GM18907 (cell line): ENCODE measurements around the gene SULT1C3.
"Not testable (repeated sequence)": the region's sequence is repeated elsewhere in the genome, so short reads cannot be mapped to it uniquely, and the experiment has no call there.

ENCODE experiments used
- ATAC-seq: cut with Tn5 transposase; IDR thresholded peaks from one replicate; pipeline ENCODE4 v1.9.1; 2021; ENCODE audit warnings: mild to moderate bottlenecking, moderate library complexity; ENCODE audit not compliant: unreplicated experiment

SULT1C3 gene

GRCh38 chr2:108243566-108243965, 3.8 kb downstream of the SULT1C3 start:
- no peak for ATAC-seq

GRCh38 chr2:108244667-108245414, 5.1 kb downstream of the SULT1C3 start:
- no peak for ATAC-seq

- ATAC-seq: no peak
Observed at GRCh38 chr2:108253106-108253505, 13.3 kb downstream of the SULT1C3 start.

- no peak for ATAC-seq
Observed at GRCh38 chr2:108257757-108258331, 18.1 kb downstream of the SULT1C3 start.

- ATAC-seq: no peak
Observed at GRCh38 chr2:108260773-108261172, 21.0 kb downstream of the SULT1C3 start.

- no peak for ATAC-seq
Observed at GRCh38 chr2:108262036-108262435, 22.3 kb downstream of the SULT1C3 start.

GRCh38 chr2:108263401-108263800, 23.6 kb downstream of the SULT1C3 start:
- no peak for ATAC-seq

GRCh38 chr2:108266218-108266617, 26.4 kb downstream of the SULT1C3 start:
- ATAC-seq: no peak

- ATAC-seq: no peak
Observed at GRCh38 chr2:108267101-108267500, 27.3 kb downstream of the SULT1C3 start.

GRCh38 chr2:108268001-108268400, 28.2 kb downstream of the SULT1C3 start:
- ATAC-seq: no peak

- no peak for ATAC-seq
Observed at GRCh38 chr2:108270346-108270745, 30.6 kb downstream of the SULT1C3 start.

GRCh38 chr2:108270768-108271506, 31.2 kb downstream of the SULT1C3 start:
- ATAC-seq: no peak

GRCh38 chr2:108271691-108272253, 32.0 kb downstream of the SULT1C3 start:
- ATAC-seq: no peak

GRCh38 chr2:108278631-108279030, 38.9 kb downstream of the SULT1C3 start:
- ATAC-seq: no peak

GRCh38 chr2:108279468-108279867, 39.7 kb downstream of the SULT1C3 start:
- ATAC-seq: no peak

GRCh38 chr2:108280466-108280865, 40.7 kb downstream of the SULT1C3 start:
- no peak for ATAC-seq

GRCh38 chr2:108284566-108284965, 44.8 kb downstream of the SULT1C3 start:
- not testable (repeated sequence) for ATAC-seq

GRCh38 chr2:108285616-108286015, 45.8 kb downstream of the SULT1C3 start:
- no peak for ATAC-seq

- ATAC-seq: no peak
Observed at GRCh38 chr2:108287169-108287568, 47.4 kb downstream of the SULT1C3 start.

- no peak for ATAC-seq
Observed at GRCh38 chr2:108288534-108289106, 48.9 kb downstream of the SULT1C3 start, which contains the start of gene SULT1C2. Gene SULT1C2, plus strand, starts transcription at chr2:108288895. Its CDS starts 4,773 bp downstream, at chr2:108293668.

- no peak for ATAC-seq
Observed at GRCh38 chr2:108293850-108294249, 54.1 kb downstream of the SULT1C3 start.
